Measurements from ENCODE around the gene MAGEB4.

MAGEB4 gene

GRCh38 chrX:30283456-30284200, 41.8 kb downstream of the MAGEB4 start:
- no peak for DNase-seq (ENCODE audit: low read depth)

Data from stimulated activated CD8-positive, alpha-beta memory T cell treated with anti-CD3 and anti-CD28 coated beads, Interleukin-15, amount 100 ng/mL, for 1 hour (primary cell).